MM.1S (cell line): Measurements from ENCODE around the gene ITGA4.

ENCODE experiments used
- DNase-seq: peaks from one replicate; pipeline ENCODE4 v3.0.0-alpha.2; 2015
- H2AFZ ChIP-seq: fragments of 300-600 bp; sonication (generic); 2 replicates; pipeline ENCODE4 v1.6.0; 2016; ENCODE audit warnings: antibody characterized with exemption, low read length
- H3F3A ChIP-seq: fragments of 300-600 bp; sonication (generic); 2 replicates; pipeline ENCODE4 v1.6.1; 2016; ENCODE audit warnings: mild to moderate bottlenecking, antibody characterized with exemption, low read length, moderate library complexity, mixed read lengths; ENCODE audit not compliant: insufficient read depth
- H3K27ac ChIP-seq: fragments of 300-600 bp; sonication (generic); 2 replicates; pipeline ENCODE4 v1.5.1; 2016; ENCODE audit warnings: mild to moderate bottlenecking, low read length
- H3K27me3 ChIP-seq: fragments of 300-600 bp; sonication (generic); replicated peaks from 2 replicates; pipeline ENCODE4 v1.6.0; 2016; ENCODE audit warnings: low read length; ENCODE audit not compliant: insufficient read depth
- H3K36me3 ChIP-seq: fragments of 300-600 bp; sonication (generic); replicated peaks from 2 replicates; pipeline ENCODE4 v1.6.1; 2016; ENCODE audit warnings: mild to moderate bottlenecking, low read length, mixed read lengths; ENCODE audit not compliant: insufficient read depth
- H3K4me1 ChIP-seq: fragments of 300-600 bp; sonication (generic); 2 replicates; pipeline ENCODE4 v1.6.1; 2016; ENCODE audit warnings: low read length, mixed read lengths
- H3K4me2 ChIP-seq: fragments of 300-600 bp; sonication (generic); 2 replicates; pipeline ENCODE4 v1.6.0; 2016; ENCODE audit warnings: low read depth, low read length
- H3K4me3 ChIP-seq: fragments of 300-600 bp; sonication (generic); 2 replicates; pipeline ENCODE4 v1.5.1; 2016; ENCODE audit warnings: low read length, mixed read lengths
- H3K79me2 ChIP-seq: fragments of 300-600 bp; sonication (generic); 2 replicates; pipeline ENCODE4 v1.6.1; 2016; ENCODE audit warnings: mixed run types, low read length, mixed read lengths
- H3K9ac ChIP-seq: fragments of 300-600 bp; sonication (generic); 2 replicates; pipeline ENCODE4 v1.6.1; 2016; ENCODE audit warnings: low read length, mixed read lengths
- H3K9me2 ChIP-seq: fragments of 300-600 bp; sonication (generic); replicated peaks from 2 replicates; pipeline ENCODE4 v1.6.1; 2016; ENCODE audit warnings: mild to moderate bottlenecking, low read length, mixed read lengths; ENCODE audit not compliant: insufficient read depth
- H3K9me3 ChIP-seq: fragments of 300-600 bp; sonication (generic); replicated peaks from 2 replicates; pipeline ENCODE4 v1.6.1; 2016; ENCODE audit warnings: mild to moderate bottlenecking, low read length, mixed read lengths; ENCODE audit not compliant: insufficient read depth
- H4K20me1 ChIP-seq: fragments of 300-600 bp; sonication (generic); 2 replicates; pipeline ENCODE4 v1.6.1; 2016; ENCODE audit warnings: mild to moderate bottlenecking, low read length, moderate library complexity, mixed read lengths; ENCODE audit not compliant: insufficient read depth
- EZH2 ChIP-seq: fragments of 300-600 bp; sonication (generic); optimal IDR thresholded peaks from 2 replicates; pipeline ENCODE3; 2017; ENCODE audit warnings: low read depth, mild to moderate bottlenecking, antibody characterized with exemption, low read length, mixed read lengths
- EZH2phosphoT487 ChIP-seq: fragments of 300-600 bp; sonication (generic); IDR thresholded peaks from 2 replicates; pipeline ENCODE4 v1.6.1; 2018; ENCODE audit warnings: antibody characterized with exemption, low read length
- TF ChIP-seq, protein P1 (sequence below): fragments of 300-600 bp; sonication (generic); IDR thresholded peaks from 2 replicates; pipeline ENCODE4 v1.5.1; 2016; ENCODE audit warnings: antibody characterized with exemption, low read length, mixed read lengths

Gene ITGA4

DNA sequence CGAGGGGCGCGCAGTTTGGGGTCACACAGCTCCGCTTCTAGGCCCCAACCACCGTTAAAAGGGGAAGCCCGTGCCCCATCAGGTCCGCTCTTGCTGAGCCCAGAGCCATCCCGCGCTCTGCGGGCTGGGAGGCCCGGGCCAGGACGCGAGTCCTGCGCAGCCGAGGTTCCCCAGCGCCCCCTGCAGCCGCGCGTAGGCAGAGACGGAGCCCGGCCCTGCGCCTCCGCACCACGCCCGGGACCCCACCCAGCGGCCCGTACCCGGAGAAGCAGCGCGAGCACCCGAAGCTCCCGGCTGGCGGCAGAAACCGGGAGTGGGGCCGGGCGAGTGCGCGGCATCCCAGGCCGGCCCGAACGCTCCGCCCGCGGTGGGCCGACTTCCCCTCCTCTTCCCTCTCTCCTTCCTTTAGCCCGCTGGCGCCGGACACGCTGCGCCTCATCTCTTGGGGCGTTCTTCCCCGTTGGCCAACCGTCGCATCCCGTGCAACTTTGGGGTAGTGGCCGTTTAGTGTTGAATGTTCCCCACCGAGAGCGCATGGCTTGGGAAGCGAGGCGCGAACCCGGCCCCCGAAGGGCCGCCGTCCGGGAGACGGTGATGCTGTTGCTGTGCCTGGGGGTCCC is at the start of gene ITGA4:
Gene ITGA4, plus strand, starts transcription at position 266 of the 620 bp plus-strand sequence. Its CDS starts 269 bp downstream, at position 535.
- Histone ChIP-seq H4K20me1 (no peaks in the 10 kb centered on the region), H3K4me1 (peaks cover 33% of the 10 kb centered on the region), H3K27me3 (no peaks in the 10 kb centered on the region), H3K9ac (peak within 1 kb of the TSS; percentile 90), H3K4me2 (peak within 1 kb of the TSS; percentile 84), H3K4me3 (peak within 1 kb of the TSS; percentile 89), H3K27ac (peak within 1 kb of the TSS; percentile 93), H2AFZ (peak within 1 kb of the TSS; percentile 87), H3K79me2 (peaks cover 49% of the 10 kb centered on the region), H3K9me3 (no peaks in the 10 kb centered on the region), H3K9me2 (no peaks in the 10 kb centered on the region), H3F3A (peaks cover 14% of the 10 kb centered on the region), H3K36me3 (no peaks in the 10 kb centered on the region)
- no peak for TF ChIP-seq EZH2phosphoT487
- TF ChIP-seq, protein P1, sequence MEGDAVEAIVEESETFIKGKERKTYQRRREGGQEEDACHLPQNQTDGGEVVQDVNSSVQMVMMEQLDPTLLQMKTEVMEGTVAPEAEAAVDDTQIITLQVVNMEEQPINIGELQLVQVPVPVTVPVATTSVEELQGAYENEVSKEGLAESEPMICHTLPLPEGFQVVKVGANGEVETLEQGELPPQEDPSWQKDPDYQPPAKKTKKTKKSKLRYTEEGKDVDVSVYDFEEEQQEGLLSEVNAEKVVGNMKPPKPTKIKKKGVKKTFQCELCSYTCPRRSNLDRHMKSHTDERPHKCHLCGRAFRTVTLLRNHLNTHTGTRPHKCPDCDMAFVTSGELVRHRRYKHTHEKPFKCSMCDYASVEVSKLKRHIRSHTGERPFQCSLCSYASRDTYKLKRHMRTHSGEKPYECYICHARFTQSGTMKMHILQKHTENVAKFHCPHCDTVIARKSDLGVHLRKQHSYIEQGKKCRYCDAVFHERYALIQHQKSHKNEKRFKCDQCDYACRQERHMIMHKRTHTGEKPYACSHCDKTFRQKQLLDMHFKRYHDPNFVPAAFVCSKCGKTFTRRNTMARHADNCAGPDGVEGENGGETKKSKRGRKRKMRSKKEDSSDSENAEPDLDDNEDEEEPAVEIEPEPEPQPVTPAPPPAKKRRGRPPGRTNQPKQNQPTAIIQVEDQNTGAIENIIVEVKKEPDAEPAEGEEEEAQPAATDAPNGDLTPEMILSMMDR: peak; percentile 84
- DNase-seq: peak; percentile 93

GRCh38 chr2:181408861-181409260 is 48.3 kb upstream of the ITGA4 start:
- H3K9me2 ChIP-seq: no peaks in the 10 kb centered on the region
- peaks cover 9% of the 10 kb centered on the region for H3K4me1 ChIP-seq
- no peaks in the 10 kb centered on the region for H3K36me3 ChIP-seq
- no peaks in the 10 kb centered on the region for H3F3A ChIP-seq
- H3K27ac ChIP-seq: no peak overlapping the region
- no peak overlapping the region for H3K4me2 ChIP-seq
- H3K9ac ChIP-seq: no peak overlapping the region
- no peak overlapping the region for H2AFZ ChIP-seq
- DNase-seq: no peak
- no peak overlapping the region for H3K4me3 ChIP-seq
- H4K20me1 ChIP-seq: no peaks in the 10 kb centered on the region
- no peaks in the 10 kb centered on the region for H3K9me3 ChIP-seq
- no peaks in the 10 kb centered on the region for H3K27me3 ChIP-seq
- no peaks in the 10 kb centered on the region for H3K79me2 ChIP-seq
- TF ChIP-seq, protein P1: no peak
- TF ChIP-seq EZH2phosphoT487 (no peak), EZH2 (no peak)

- no peaks in the 10 kb centered on the region for H3K36me3 ChIP-seq
- no peaks in the 10 kb centered on the region for H3K9me2 ChIP-seq
- H2AFZ ChIP-seq: peak overlapping the region; percentile 40; the same call in 1 of the 2 replicates
- TF ChIP-seq EZH2: no peak
- H3K27ac ChIP-seq: no peak overlapping the region
- peaks cover 9% of the 10 kb centered on the region for H3K4me1 ChIP-seq
- no peaks in the 10 kb centered on the region for H3K79me2 ChIP-seq
- H3K27me3 ChIP-seq: no peaks in the 10 kb centered on the region
- no peak overlapping the region for H3K4me3 ChIP-seq
- peak; percentile 82 for DNase-seq
- H4K20me1 ChIP-seq: no peaks in the 10 kb centered on the region
- H3F3A ChIP-seq: no peaks in the 10 kb centered on the region
- peak overlapping the region; percentile 19; the same call in 1 of the 2 replicates for H3K4me2 ChIP-seq
- no peak overlapping the region for H3K9ac ChIP-seq
- H3K9me3 ChIP-seq: no peaks in the 10 kb centered on the region
These were observed 45.9 kb upstream of the ITGA4 start for GRCh38 chr2:181411105-181411849.
